RPMI7951 (cell line): ENCODE measurements around the gene AGAP1. TPM values are rescaled to one million over a fixed set of nuclear protein-coding genes. Genes with fewer than 3 reads are reported as not detected.

ENCODE experiments used
- DNase-seq: peaks from one replicate; pipeline ENCODE4 v3.0.0-alpha.2; 2012; ENCODE audit warnings: low read depth
- total RNA-seq: library from RNA; depleted of rRNA; stranded (reverse); fragments of >200 nt; shearing (Covaris generic); gene quantifications from 2 replicates; pipeline ENCODE4 v1.2.3, GENCODE V29; 2014

AGAP1 gene
- total RNA-seq, 1 experiment from 2014 or later: 5.4 TPM

DNA sequence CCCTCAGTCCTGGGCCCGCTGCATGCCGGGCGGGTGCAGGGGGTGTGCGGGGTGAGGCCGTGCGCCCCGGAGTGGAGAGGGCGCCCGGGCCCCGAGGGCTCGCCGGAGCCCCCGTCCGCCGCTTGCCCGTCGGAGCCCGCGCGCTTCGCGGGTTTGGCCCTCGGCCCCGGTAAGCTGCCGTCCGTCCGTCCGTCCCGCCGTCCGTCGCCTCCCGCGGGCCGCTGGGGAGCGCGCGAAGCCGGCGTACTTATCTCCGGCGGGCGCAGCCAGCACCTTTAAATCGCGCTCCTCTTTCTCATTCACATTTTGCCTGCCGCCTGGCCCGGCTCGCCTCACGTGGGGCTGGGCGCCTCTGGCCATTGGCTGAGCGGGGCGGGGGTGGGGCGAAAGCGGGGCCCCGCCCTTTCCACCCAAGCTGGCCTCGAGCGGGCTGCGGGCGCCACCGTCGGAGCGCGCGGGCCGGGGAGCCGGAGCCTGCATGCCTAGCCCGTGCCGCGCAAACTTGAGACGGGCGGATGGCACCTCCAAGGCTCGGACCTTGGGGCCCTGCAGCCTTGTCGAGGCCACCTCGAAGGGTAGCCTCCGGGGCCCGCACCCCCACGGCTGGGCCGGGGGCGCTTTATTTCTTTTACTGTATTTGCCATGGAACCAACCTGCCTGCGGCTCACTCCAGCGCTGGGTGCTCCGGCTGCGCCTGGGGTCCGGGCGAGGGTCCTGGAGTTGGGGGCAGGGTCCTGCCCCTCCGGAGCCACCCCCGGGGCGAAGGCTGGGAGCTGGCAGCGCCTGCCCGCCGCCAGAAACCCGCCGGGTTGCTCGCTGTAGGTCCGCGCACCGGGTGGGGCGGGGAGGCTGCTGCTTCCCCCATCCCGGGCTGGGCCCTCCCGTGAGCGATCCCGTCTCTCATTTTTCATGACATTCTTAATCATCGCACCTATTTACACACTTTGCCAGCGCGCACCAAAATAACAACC, 674.6 kb downstream of the AGAP1 start, which contains the start of gene GBX2:
Gene GBX2 (minus strand): TSS at position 277 of the 971 bp plus-strand sequence. CDS start 415 bp downstream, outside the sequence.
- DNase-seq: peak; percentile 73

DNA sequence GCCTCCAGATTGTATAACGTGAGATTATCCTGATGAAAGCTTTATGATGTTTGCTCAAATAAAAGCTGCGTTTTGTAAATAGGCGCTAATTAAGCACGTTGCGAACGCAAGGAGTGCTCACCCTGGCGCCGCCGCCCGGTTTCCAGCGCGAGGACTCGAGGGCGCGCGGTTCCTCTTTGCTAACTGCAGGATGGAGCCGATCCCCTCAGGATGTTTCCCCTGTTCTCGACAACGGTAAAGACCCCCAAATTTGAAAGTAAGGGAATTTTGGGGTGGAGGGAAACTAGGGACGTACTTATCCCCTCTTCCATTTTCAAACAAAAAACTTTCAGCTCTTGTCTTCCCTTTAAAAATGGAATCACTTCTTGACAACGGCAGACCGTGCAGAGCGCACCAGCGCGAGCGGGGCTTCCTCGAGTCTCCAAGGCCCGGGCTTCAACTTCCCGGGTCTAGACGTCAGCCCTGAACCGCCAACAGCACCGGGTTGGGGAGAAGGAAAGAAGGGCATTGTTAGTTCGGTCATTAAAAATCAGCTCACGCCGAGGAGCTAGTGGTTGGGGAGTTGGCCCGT, 675.4 kb downstream of the AGAP1 start:
- no peak for DNase-seq

GRCh38 chr2:236169741-236170589, 676.1 kb downstream of the AGAP1 start:
- no peak for DNase-seq

GRCh38 chr2:236170590-236171165, 676.8 kb downstream of the AGAP1 start:
- DNase-seq: no peak

- DNase-seq: no peak
These were observed 677.4 kb downstream of the AGAP1 start for GRCh38 chr2:236171181-236171679.

DNA sequence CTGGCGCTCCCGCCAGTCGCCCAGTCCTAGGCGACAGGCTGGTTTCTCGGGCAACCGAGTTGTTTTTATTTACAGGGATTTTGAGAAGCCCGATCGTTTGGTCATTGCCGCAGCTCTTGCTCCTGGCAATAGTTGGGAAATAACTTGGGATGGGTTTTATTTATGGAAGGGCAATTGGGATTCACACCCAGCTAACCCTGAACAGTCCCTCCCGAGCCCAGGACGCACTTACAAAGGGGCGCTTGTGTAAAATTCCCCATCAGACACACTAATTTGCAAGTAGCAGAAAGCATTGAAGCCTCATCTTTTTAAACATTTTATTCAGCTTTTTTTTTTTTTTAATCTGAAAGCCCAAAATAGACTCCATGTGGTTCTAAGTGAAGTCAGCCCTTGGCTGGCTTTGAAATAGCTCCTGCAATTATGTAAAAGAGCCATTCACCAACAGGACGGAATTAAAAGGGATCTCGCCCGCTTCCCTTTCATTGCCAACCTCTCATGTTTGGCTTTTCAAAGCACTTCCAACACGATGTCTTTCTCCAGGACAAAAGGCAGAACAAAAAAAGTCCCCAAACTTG, 677.9 kb downstream of the AGAP1 start:
- peak; percentile 42 for DNase-seq

DNA sequence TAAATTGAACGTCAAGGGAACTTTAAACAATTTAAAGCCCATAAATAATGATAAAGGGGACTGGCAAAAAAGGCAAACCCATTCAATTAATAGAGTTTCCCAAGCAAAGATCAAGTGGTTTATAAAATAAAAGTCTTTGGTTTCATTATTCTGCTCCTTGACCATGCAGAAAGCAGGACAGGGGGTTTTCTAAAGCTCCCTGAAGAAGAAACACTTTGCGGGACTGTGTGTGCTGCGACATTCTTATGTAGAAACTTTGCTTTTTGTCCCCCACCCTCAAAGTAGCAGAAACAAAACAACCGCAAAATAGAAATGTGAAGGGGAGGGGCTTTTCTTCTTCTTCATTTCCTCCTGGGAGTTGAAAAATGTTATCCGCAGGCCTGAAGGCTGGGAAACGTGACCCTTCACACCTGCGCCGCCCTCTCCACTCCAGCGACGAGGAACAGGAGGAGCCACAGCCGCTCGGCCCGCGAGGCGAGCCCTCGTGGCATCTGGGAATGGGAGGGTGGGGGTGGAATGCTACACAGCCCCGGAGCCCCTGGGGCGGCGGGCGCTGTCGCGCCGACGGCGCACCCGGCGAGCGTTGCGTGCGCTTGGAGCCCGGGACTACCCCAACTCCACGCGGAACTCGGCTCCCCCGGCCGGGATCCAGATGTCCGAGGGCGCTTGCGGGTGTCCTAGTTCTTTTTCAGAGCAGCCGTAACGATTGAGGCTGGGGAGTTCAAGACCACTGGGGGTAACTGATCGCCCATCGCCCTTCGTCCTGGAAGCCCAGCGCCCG, 678.6 kb downstream of the AGAP1 start:
- DNase-seq: no peak

- DNase-seq: no peak
These were observed 679.3 kb downstream of the AGAP1 start for GRCh38 chr2:236173036-236173728.

GRCh38 chr2:236173729-236174607, 680.1 kb downstream of the AGAP1 start:
- no peak for DNase-seq

DNA sequence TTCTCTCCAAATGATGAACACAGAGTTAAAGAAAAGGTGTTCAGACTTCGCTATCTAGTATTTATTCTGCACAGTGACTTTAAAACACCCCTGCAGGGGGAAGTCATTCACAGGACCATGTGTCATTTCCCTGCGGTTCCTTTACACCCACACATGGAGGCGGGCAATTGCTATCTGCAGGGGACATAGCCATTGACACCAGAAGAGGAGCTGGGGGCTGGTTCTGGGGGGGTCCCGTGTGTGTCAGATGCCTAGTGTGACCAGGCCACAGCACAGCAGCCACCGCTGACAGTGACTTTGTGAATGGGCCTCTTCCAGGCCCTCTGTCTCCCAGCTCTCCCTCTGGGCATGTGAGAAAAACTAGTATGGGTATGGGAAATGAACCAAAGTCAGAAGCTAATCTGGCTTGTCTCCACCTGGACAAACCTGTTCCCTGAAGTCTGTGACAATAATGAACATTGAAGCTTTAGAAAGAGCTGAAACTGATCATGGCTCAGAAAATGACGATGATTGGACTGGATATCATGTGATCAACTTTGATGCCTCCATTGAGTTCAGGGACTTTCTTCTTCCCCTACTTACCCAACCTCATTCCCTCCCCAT, 681.8 kb downstream of the AGAP1 start:
- no peak for DNase-seq

- no peak for DNase-seq
These were observed 682.6 kb downstream of the AGAP1 start for GRCh38 chr2:236176417-236176816.

DNA sequence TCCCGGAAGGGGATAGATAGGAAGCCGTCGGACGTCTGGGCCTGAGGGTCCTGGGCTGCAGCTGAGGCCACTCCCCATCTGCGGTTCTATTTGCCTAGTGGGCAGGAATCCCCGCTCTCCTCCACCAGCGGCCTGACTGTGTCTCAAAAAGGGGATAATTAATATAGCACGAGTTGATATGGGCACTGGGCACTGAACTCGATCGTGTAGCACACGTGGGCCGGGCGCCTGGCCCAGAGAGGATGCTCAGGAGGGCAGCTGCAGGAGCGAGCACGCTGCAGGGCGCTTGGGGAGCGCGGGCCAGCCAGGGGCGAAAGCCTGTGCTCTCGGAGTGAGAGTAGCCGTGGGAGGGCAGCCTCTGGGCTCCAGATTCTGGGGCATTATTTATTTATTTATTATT, 683.1 kb downstream of the AGAP1 start:
- DNase-seq: no peak

GRCh38 chr2:236177604-236177966, 683.7 kb downstream of the AGAP1 start:
- DNase-seq: no peak

DNA sequence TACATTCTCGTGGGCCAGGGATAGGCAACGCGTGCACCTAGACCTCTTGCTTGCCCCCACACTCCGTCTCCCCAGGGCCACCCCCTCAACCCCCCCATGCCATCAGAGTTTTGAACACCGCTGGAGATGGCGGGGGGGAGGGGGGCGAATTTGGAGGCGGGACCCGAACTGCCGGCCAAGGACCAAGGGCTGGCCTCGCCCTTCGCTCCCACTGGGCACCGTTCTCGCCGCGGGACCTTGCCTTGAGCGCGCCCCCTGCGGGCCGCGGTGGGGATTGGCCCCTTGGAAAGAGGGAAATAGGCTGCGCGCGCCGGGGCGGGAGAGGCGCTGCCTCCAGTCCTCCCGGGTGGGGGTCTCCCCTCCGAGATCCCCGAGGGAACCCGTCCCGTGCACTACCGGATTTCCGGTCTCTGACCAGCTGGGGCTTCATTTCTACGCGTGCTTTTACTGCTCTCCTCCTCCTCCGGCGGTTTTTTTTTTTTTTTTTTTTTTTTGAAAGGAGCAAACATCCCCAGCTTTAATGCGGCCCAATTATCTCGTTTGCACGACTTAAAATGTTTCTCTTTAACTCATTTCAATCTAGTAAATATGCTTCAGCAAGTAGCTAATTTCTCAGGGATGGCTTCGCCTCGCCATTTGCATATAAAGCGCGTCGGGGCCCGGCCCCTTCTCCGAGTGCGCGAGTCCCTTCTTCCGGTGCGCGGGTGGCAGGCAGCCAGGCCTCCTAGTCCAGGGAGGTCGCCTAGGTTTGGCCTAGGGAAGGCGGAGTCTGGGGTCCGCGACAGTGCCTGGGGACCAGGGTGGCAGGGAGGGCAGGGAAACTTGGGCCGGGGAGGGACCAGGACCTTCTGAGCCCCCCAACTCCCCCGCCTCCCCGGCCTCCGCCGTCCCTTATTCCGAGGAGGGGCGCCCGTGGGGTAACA, 684.4 kb downstream of the AGAP1 start:
- peak; percentile 62 for DNase-seq

- DNase-seq: peak; percentile 23
These were observed 685.0 kb downstream of the AGAP1 start for GRCh38 chr2:236178890-236179235.

- DNase-seq: peak; percentile 21
These were observed 685.6 kb downstream of the AGAP1 start for GRCh38 chr2:236179236-236180075.
